OCI-LY3 (cell line): ENCODE results near the gene LSM5.
A peak's percentile ranks its signal among the peaks of the same experiment; 100 is the strongest.

Experiments used
- H2AFZ ChIP-seq: fragments of 200-600, 300-600 bp; shearing (Covaris generic); 2 replicates; pipeline ENCODE4 v1.6.0; 2014; ENCODE audit warnings: antibody characterized with exemption, low read depth, low read length
- H3K27ac ChIP-seq: fragments of 200-600, 300-600 bp; sonication (generic); 2 replicates; pipeline ENCODE4 v1.5.1; 2014; ENCODE audit warnings: mild to moderate bottlenecking, low read length, moderate library complexity, mixed read lengths
- H3K27me3 ChIP-seq: fragments of 200-600, 300-600 bp; sonication (generic); 2 replicates; pipeline ENCODE4 v1.6.1; 2014; ENCODE audit warnings: low read depth, low read length, mixed read lengths
- H3K36me3 ChIP-seq: fragments of 200-600, 300-600 bp; sonication (generic); replicated peaks from 2 replicates; pipeline ENCODE3; 2014; ENCODE audit warnings: low read depth, low read length, mixed read lengths
- H3K4me1 ChIP-seq: fragments of 300-600, 200-600 bp; sonication (generic); 2 replicates; pipeline ENCODE4 v1.6.1; 2014; ENCODE audit warnings: low read length, mixed read lengths
- H3K4me2 ChIP-seq: fragments of 200-600, 300-600 bp; sonication (generic); 2 replicates; pipeline ENCODE4 v1.6.1; 2014; ENCODE audit warnings: low read length, mixed read lengths
- H3K4me3 ChIP-seq: fragments of 300-600, 200-600 bp; sonication (generic); 2 replicates; pipeline ENCODE4 v1.5.1; 2014; ENCODE audit warnings: antibody characterized with exemption, mild to moderate bottlenecking, low read length, moderate library complexity
- H3K79me2 ChIP-seq: fragments of 300-600, 200-600 bp; shearing (Covaris generic); 2 replicates; pipeline ENCODE4 v1.6.1; 2014; ENCODE audit warnings: mild to moderate bottlenecking, low read length, mixed read lengths
- H3K9ac ChIP-seq: fragments of 300-600, 200-600 bp; shearing (Covaris generic); 2 replicates; pipeline ENCODE4 v1.6.0; 2014; ENCODE audit warnings: mild to moderate bottlenecking, low read length, moderate library complexity
- H3K9me3 ChIP-seq: fragments of 200-600, 300-600 bp; shearing (Covaris generic); 2 replicates; pipeline ENCODE4 v1.6.1; 2014; ENCODE audit warnings: low read length, mixed read lengths; ENCODE audit not compliant: insufficient read depth
- H4K20me1 ChIP-seq: fragments of 200-600, 300-600 bp; sonication (generic); 2 replicates; pipeline ENCODE4 v1.6.1; 2016; ENCODE audit warnings: low read length, mixed read lengths; ENCODE audit not compliant: insufficient read depth
- EZH2phosphoT487 ChIP-seq: fragments of 200-600 bp; shearing (Covaris generic); IDR thresholded peaks from 2 replicates; pipeline ENCODE4 v1.6.1; 2018; ENCODE audit warnings: antibody characterized with exemption, mixed run types, low read depth
- TF ChIP-seq, protein P1 (sequence below): fragments of 200-600, 300-600 bp; sonication (generic); IDR thresholded peaks from 2 replicates; pipeline ENCODE4 v1.5.1; 2014; ENCODE audit warnings: antibody characterized with exemption, low read length, low read depth

LSM5 gene

DNA sequence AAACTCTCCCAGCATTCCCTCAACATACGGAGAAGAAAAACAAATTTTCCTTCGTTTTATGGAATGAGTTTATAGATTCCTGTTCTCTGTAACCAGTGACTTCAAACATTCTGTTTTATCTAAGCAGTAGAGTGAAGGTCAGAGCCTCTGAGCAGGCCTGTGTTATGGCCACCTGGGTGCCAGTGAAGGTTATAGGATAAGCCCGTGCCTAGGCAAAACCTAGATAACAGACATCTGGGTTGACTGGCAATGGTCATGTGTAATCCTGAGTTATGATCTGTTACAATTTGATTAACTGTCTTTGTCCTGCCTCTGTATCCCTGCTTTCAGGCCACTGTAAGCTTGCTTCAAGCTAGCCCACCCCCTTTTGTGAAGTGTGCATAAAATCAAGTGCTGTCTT lies 8.3 kb downstream of the LSM5 start:
- Histone ChIP-seq H3K4me2 (no peak overlapping the region), H4K20me1 (no peaks in the 10 kb centered on the region), H3K9ac (no peak overlapping the region), H3K9me3 (no peaks in the 10 kb centered on the region), H2AFZ (no peak overlapping the region), H3K27ac (no peak overlapping the region), H3K79me2 (no peaks in the 10 kb centered on the region), H3K4me3 (no peak overlapping the region), H3K4me1 (no peaks in the 10 kb centered on the region), H3K27me3 (no peaks in the 10 kb centered on the region), H3K36me3 (peaks cover 9% of the 10 kb centered on the region)
- TF ChIP-seq, protein P1, sequence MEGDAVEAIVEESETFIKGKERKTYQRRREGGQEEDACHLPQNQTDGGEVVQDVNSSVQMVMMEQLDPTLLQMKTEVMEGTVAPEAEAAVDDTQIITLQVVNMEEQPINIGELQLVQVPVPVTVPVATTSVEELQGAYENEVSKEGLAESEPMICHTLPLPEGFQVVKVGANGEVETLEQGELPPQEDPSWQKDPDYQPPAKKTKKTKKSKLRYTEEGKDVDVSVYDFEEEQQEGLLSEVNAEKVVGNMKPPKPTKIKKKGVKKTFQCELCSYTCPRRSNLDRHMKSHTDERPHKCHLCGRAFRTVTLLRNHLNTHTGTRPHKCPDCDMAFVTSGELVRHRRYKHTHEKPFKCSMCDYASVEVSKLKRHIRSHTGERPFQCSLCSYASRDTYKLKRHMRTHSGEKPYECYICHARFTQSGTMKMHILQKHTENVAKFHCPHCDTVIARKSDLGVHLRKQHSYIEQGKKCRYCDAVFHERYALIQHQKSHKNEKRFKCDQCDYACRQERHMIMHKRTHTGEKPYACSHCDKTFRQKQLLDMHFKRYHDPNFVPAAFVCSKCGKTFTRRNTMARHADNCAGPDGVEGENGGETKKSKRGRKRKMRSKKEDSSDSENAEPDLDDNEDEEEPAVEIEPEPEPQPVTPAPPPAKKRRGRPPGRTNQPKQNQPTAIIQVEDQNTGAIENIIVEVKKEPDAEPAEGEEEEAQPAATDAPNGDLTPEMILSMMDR = no peak
- TF ChIP-seq EZH2phosphoT487 = no peak

DNA sequence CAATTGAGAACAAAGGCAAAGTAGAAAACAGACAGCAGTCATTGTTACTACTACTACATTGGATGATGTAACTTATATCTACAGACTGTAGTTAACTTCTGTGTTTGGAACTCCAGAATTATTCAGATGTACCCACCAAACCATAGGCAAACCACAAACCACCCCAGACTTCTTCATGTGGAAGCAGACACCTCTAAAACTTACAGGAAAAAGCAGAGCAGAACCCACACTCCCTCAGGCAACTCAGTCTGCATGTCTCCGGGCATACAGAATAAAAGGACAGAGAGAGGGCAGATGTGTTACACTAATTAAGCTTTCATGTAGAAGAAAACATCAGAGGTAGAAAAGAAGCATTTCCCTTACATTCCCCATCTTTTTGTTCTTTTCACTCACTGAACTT lies 9.0 kb downstream of the LSM5 start:
- no peak overlapping the region for H3K4me2 ChIP-seq
- no peak for TF ChIP-seq EZH2phosphoT487
- TF ChIP-seq, protein P1 = no peak
- peaks cover 3% of the 10 kb centered on the region for H3K36me3 ChIP-seq
- H2AFZ ChIP-seq = no peak overlapping the region
- no peaks in the 10 kb centered on the region for H3K79me2 ChIP-seq
- H3K27ac ChIP-seq = no peak overlapping the region
- no peak overlapping the region for H3K9ac ChIP-seq
- H3K4me3 ChIP-seq = no peak overlapping the region
- no peaks in the 10 kb centered on the region for H3K9me3 ChIP-seq
- no peaks in the 10 kb centered on the region for H3K4me1 ChIP-seq
- no peaks in the 10 kb centered on the region for H4K20me1 ChIP-seq
- no peaks in the 10 kb centered on the region for H3K27me3 ChIP-seq

- no peak overlapping the region for H3K4me3 ChIP-seq
- H3K27me3 ChIP-seq = no peaks in the 10 kb centered on the region
- TF ChIP-seq, protein P1 = peak; percentile 76
- no peak for TF ChIP-seq EZH2phosphoT487
- no peak overlapping the region for H3K9ac ChIP-seq
- H4K20me1 ChIP-seq = no peaks in the 10 kb centered on the region
- H3K27ac ChIP-seq = no peak overlapping the region
- no peaks in the 10 kb centered on the region for H3K9me3 ChIP-seq
- no peak overlapping the region for H2AFZ ChIP-seq
- no peaks in the 10 kb centered on the region for H3K36me3 ChIP-seq
- no peaks in the 10 kb centered on the region for H3K4me1 ChIP-seq
- no peak overlapping the region for H3K4me2 ChIP-seq
- no peaks in the 10 kb centered on the region for H3K79me2 ChIP-seq
Measured at GRCh38 chr7:32479574-32480200, 10.5 kb downstream of the LSM5 start.

GRCh38 chr7:32477649-32477980 lies 12.6 kb downstream of the LSM5 start:
- TF ChIP-seq, protein P1 = no peak
- no peak for TF ChIP-seq EZH2phosphoT487
- Histone ChIP-seq H3K4me1 (no peaks in the 10 kb centered on the region), H3K27ac (no peak overlapping the region), H4K20me1 (no peaks in the 10 kb centered on the region), H3K9me3 (no peaks in the 10 kb centered on the region), H3K4me3 (no peak overlapping the region), H3K9ac (no peak overlapping the region), H3K79me2 (no peaks in the 10 kb centered on the region), H2AFZ (no peak overlapping the region), H3K36me3 (no peaks in the 10 kb centered on the region), H3K27me3 (no peaks in the 10 kb centered on the region), H3K4me2 (no peak overlapping the region)
